Liver (tissue), 9 donors: ENCODE data around the gene WWOX. TPM values are rescaled to one million over a fixed set of nuclear protein-coding genes. Genes with fewer than 3 reads are reported as not detected.

Experiments
- DNase-seq: peaks from one replicate; pipeline ENCODE4 v3.0.0-alpha.2; 2017; ENCODE audit warnings: low spot score
- H3K27ac ChIP-seq, 2 donors: one replicate each; pipeline ENCODE4 v1.7.0; 2013; ENCODE audit warnings: inconsistent platforms in 2 of 2, low read length in 2 of 2, control low read depth in 1 of 2, low read depth in 1 of 2, mild to moderate bottlenecking in 1 of 2
- H3K27me3 ChIP-seq, 4 donors: one replicate each; pipeline versions ENCODE4 v1.6.1 to v1.7.0; 2013; ENCODE audit warnings: low read length in 3 of 4, inconsistent platforms in 1 of 4, mild to moderate bottlenecking in 1 of 4, moderate library complexity in 1 of 4; ENCODE audit not compliant: control insufficient read depth in 4 of 4, insufficient read depth in 4 of 4
- H3K36me3 ChIP-seq, 4 donors: one replicate each; pipeline versions ENCODE4 v1.6.1 to v1.7.0; 2013; ENCODE audit warnings: low read length in 3 of 4, mild to moderate bottlenecking in 3 of 4, low read depth in 1 of 4, moderate library complexity in 1 of 4; ENCODE audit not compliant: control insufficient read depth in 4 of 4, insufficient read depth in 3 of 4
- H3K4me1 ChIP-seq, 4 donors: one replicate each; pipeline versions ENCODE4 v1.6.1 to v1.7.0; 2013; ENCODE audit warnings: low read length in 3 of 4, mild to moderate bottlenecking in 3 of 4, moderate library complexity in 1 of 4; ENCODE audit not compliant: control insufficient read depth in 4 of 4, insufficient read depth in 4 of 4
- H3K4me3 ChIP-seq, 3 donors: one replicate each; pipeline versions ENCODE4 v1.6.1 to v1.7.0; 2013; ENCODE audit warnings: low read length in 3 of 3, control low read depth in 1 of 3, low read depth in 1 of 3, mild to moderate bottlenecking in 1 of 3
- H3K9ac ChIP-seq, 2 donors: one replicate each; pipeline ENCODE4 v1.7.0; 2013; ENCODE audit warnings: low read length in 2 of 2, mild to moderate bottlenecking in 2 of 2, moderate library complexity in 2 of 2, control low read depth in 1 of 2, low read depth in 1 of 2
- H3K9me3 ChIP-seq, 4 donors: one replicate each; pipeline versions ENCODE4 v1.6.1 to v1.7.0; 2013; ENCODE audit warnings: low read length in 3 of 4; ENCODE audit not compliant: control insufficient read depth in 4 of 4
- ATF3 ChIP-seq: IDR thresholded peaks from 2 replicates; pipeline ENCODE4 v1.6.1; 2016; ENCODE audit warnings: antibody characterized with exemption
- CTCF ChIP-seq: fragments of 150-350 bp; IDR thresholded peaks from 2 replicates; pipeline ENCODE4 v1.5.1; 2017; ENCODE audit warnings: improper control_type of control experiment, low read depth, low read length; ENCODE audit not compliant: missing input control
- EGR1 ChIP-seq, 2 donors: IDR thresholded peaks; 2 replicates each; pipeline ENCODE4 v1.6.1; 2016 to 2018; ENCODE audit warnings: antibody characterized with exemption in 2 of 2, low read depth in 2 of 2
- FOXA1 ChIP-seq: IDR thresholded peaks from 2 replicates; pipeline ENCODE4 v1.6.1; 2016; ENCODE audit warnings: antibody characterized with exemption
- FOXA2 ChIP-seq: IDR thresholded peaks from 2 replicates; pipeline ENCODE4 v1.6.1; 2016; ENCODE audit warnings: antibody characterized with exemption
- GABPA ChIP-seq, 2 donors: IDR thresholded peaks in 1 of 2; conservative IDR thresholded peaks in 1 of 2; 2 replicates each; pipeline ENCODE4 v1.6.1; 2016; ENCODE audit warnings: antibody characterized with exemption in 2 of 2, mild to moderate bottlenecking in 1 of 2, moderate library complexity in 1 of 2
- HNF4A ChIP-seq, 2 donors: conservative IDR thresholded peaks; 2 replicates each; pipeline ENCODE4 v1.6.1; 2016; ENCODE audit warnings: antibody characterized with exemption in 2 of 2, mild to moderate bottlenecking in 2 of 2
- HNF4G ChIP-seq: IDR thresholded peaks from 2 replicates; pipeline ENCODE4 v1.6.1; 2016; ENCODE audit warnings: antibody characterized with exemption
- JUND ChIP-seq, 2 donors: IDR thresholded peaks; 2 replicates each; pipeline ENCODE4 v1.6.1; 2016; ENCODE audit warnings: antibody characterized with exemption in 2 of 2
- MAX ChIP-seq: IDR thresholded peaks from 2 replicates; pipeline ENCODE4 v1.6.1; 2016; ENCODE audit warnings: antibody characterized with exemption
- NR2F2 ChIP-seq: IDR thresholded peaks from 2 replicates; pipeline ENCODE4 v1.6.1; 2016; ENCODE audit warnings: antibody characterized with exemption
- RAD21 ChIP-seq, 2 donors: IDR thresholded peaks; 2 replicates each; pipeline ENCODE4 v1.6.1; 2016; ENCODE audit warnings: antibody characterized with exemption in 2 of 2, mild to moderate bottlenecking in 2 of 2
- REST ChIP-seq: IDR thresholded peaks from 2 replicates; pipeline ENCODE4 v1.6.1; 2016; ENCODE audit warnings: antibody characterized with exemption, mild to moderate bottlenecking
- RXRA ChIP-seq, 2 donors: IDR thresholded peaks; 2 replicates each; pipeline ENCODE4 v1.6.1; 2017 to 2018; ENCODE audit warnings: antibody characterized with exemption in 2 of 2, mild to moderate bottlenecking in 1 of 2
- SP1 ChIP-seq: IDR thresholded peaks from 2 replicates; pipeline ENCODE4 v1.6.1; 2018; ENCODE audit warnings: antibody characterized with exemption, mild to moderate bottlenecking
- YY1 ChIP-seq: IDR thresholded peaks from 2 replicates; pipeline ENCODE4 v1.6.1; 2016; ENCODE audit warnings: antibody characterized with exemption, mild to moderate bottlenecking
- ZBTB33 ChIP-seq: IDR thresholded peaks from 2 replicates; pipeline ENCODE4 v1.6.1; 2016; ENCODE audit warnings: antibody characterized with exemption
- WGBS: extraction: QIAGEN DNeasy Blood & Tissue Kit; methylation state at CpG from one replicate; pipeline ENCODE4 v1.1.7; 2013; 5-methylcytosine and 5-hydroxymethylcytosine counted together
- polyA plus RNA-seq, 2 donors: library from polyadenylated mRNA; stranded (reverse) in 1 of 2; unstranded in 1 of 2; fragments of 200-250 nt in 1 of 2; fragments of >200 nt in 1 of 2; fragmentation: Nextera tagmentation in 1 of 2; extraction: Ambion mirVana in 1 of 2; gene quantifications; one replicate each; pipeline versions ENCODE4 v1.2.1 to v1.2.3, GENCODE V29; 2013 to 2015
- total RNA-seq, 2 donors: library from RNA; depleted of rRNA; stranded (reverse); fragments of >200 nt; gene quantifications; one replicate each; pipeline ENCODE4 v1.2.3, GENCODE V29; 2014
- donor health status: healthy.
- donor health status: healthy.
- donor health status: healthy.
- donor health status: healthy.
- donor health status: healthy.

WWOX gene
- total and polyA plus RNA-seq, 4 donors: 9.8 to 46.0 (median 15.3) TPM

GRCh38 chr16:78746718-78747117 is 647.3 kb downstream of the WWOX start:
- H3K4me1 ChIP-seq: no peaks in the 10 kb centered on the region
- DNase-seq: no peak
- H3K27me3 ChIP-seq: no peaks in the 10 kb centered on the region
- TF ChIP-seq REST (no peak), GABPA (IDR thresholded peaks at IDR 0.05 in 1 of 2, conservative IDR thresholded peaks at IDR 0.05 in 1 of 2) (no peak), ATF3 (no peak), ZBTB33 (no peak), RAD21 (IDR thresholded peaks at IDR 0.05) (no peak), HNF4A (conservative IDR thresholded peaks at IDR 0.05) (no peak), SP1 (no peak), HNF4G (no peak), MAX (no peak), CTCF (no peak), JUND (IDR thresholded peaks at IDR 0.05) (no peak), EGR1 (IDR thresholded peaks at IDR 0.05; ENCODE audit: low read depth in 2 of 2) (no peak), FOXA1 (no peak), FOXA2 (no peak), NR2F2 (no peak), YY1 (no peak), RXRA (IDR thresholded peaks at IDR 0.05) (no peak)
- no peaks in the 10 kb centered on the region for H3K9me3 ChIP-seq
- 96% methylated on average over 2 of the region's 2 CpGs for WGBS
- H3K4me3 ChIP-seq: no peak overlapping the region
- no peak overlapping the region for H3K27ac ChIP-seq
- no peaks in the 10 kb centered on the region for H3K36me3 ChIP-seq
- H3K9ac ChIP-seq: no peak overlapping the region
